Astrocyte (in vitro differentiated cells and primary cell): Measurements from ENCODE around the gene GLIPR1L1. TPM values are rescaled to one million over a fixed set of nuclear protein-coding genes. Genes with fewer than 3 reads are reported as not detected.

ENCODE experiments used
- DNase-seq: peaks from one replicate; pipeline ENCODE4 v3.0.0-alpha.2; 2010; ENCODE audit warnings: low read depth
- FAIRE-seq: peaks from 2 replicates; lab custom pipeline; 2011; peaks lifted over from hg19 to GRCh38; lab: Jason Lieb, UNC
- H2AFZ ChIP-seq: 2 replicates; pipeline ENCODE4 v1.6.0; 2012; ENCODE audit warnings: low read depth, low read length, inconsistent platforms
- H3K27ac ChIP-seq: 2 replicates; pipeline ENCODE4 v1.5.1; 2011; ENCODE audit warnings: low read depth, low read length, inconsistent platforms
- H3K27me3 ChIP-seq: 2 replicates; pipeline ENCODE4 v1.6.0; 2011; ENCODE audit warnings: low read length, inconsistent platforms; ENCODE audit not compliant: insufficient read depth
- H3K36me3 ChIP-seq: 2 replicates; pipeline ENCODE4 v1.5.1; 2011; ENCODE audit warnings: low read length, inconsistent platforms; ENCODE audit not compliant: insufficient read depth
- H3K4me1 ChIP-seq: 2 replicates; pipeline ENCODE4 v1.5.1; 2011; ENCODE audit warnings: low read length, inconsistent platforms; ENCODE audit not compliant: insufficient read depth
- H3K4me2 ChIP-seq: 2 replicates; pipeline ENCODE4 v1.6.0; 2012; ENCODE audit warnings: low read length, inconsistent platforms
- H3K4me3 ChIP-seq: 2 replicates; pipeline ENCODE4 v1.5.1; 2011; ENCODE audit warnings: low read depth, mild to moderate bottlenecking, low read length, inconsistent platforms; ENCODE audit not compliant: insufficient read depth
- H3K79me2 ChIP-seq: 2 replicates; pipeline ENCODE4 v1.6.0; 2012; ENCODE audit warnings: mild to moderate bottlenecking, low read length, inconsistent platforms; ENCODE audit not compliant: insufficient read depth
- H3K9ac ChIP-seq: 2 replicates; pipeline ENCODE4 v1.6.0; 2012; ENCODE audit warnings: mild to moderate bottlenecking, low read length, inconsistent platforms
- H3K9me3 ChIP-seq: 2 replicates; pipeline ENCODE4 v1.5.1; 2012; ENCODE audit warnings: low read depth, mild to moderate bottlenecking, low read length, inconsistent platforms; ENCODE audit not compliant: insufficient read depth
- H4K20me1 ChIP-seq: 2 replicates; pipeline ENCODE4 v1.6.0; 2012; ENCODE audit warnings: low read length, inconsistent platforms; ENCODE audit not compliant: insufficient read depth
- H3K27ac Mint-ChIP-seq: one replicate; pipeline ENCODE4 v1.8.0; 2021; ENCODE audit warnings: mild to moderate bottlenecking, mixed read lengths; ENCODE audit not compliant: unreplicated experiment
- H3K27me3 Mint-ChIP-seq: one replicate; pipeline ENCODE4 v1.8.0; 2021; ENCODE audit warnings: low read depth, mixed read lengths; ENCODE audit not compliant: unreplicated experiment
- H3K36me3 Mint-ChIP-seq: one replicate; pipeline ENCODE4 v1.8.0; 2021; ENCODE audit warnings: low read depth, mixed read lengths; ENCODE audit not compliant: unreplicated experiment
- H3K4me1 Mint-ChIP-seq: one replicate; pipeline ENCODE4 v1.8.0; 2021; ENCODE audit warnings: low read depth, mixed read lengths; ENCODE audit not compliant: unreplicated experiment
- H3K4me3 Mint-ChIP-seq: one replicate; pipeline ENCODE4 v1.8.0; 2021; ENCODE audit warnings: mild to moderate bottlenecking, moderate library complexity, mixed read lengths; ENCODE audit not compliant: unreplicated experiment
- H3K9me3 Mint-ChIP-seq: one replicate; pipeline ENCODE4 v1.8.0; 2021; ENCODE audit warnings: mild to moderate bottlenecking, mixed read lengths; ENCODE audit not compliant: unreplicated experiment
- EZH2 ChIP-seq: IDR thresholded peaks from 2 replicates; pipeline ENCODE4 v1.6.1; 2012; ENCODE audit warnings: mild to moderate bottlenecking, low read length, inconsistent platforms; ENCODE audit not compliant: insufficient read depth
- total RNA-seq: library from RNA; stranded (reverse); gene quantifications from 2 replicates; pipeline ENCODE4 v1.2.1, GENCODE V29; 2021
- TF ChIP-seq, protein P1 (sequence below): IDR thresholded peaks from 2 replicates; pipeline ENCODE4 v1.5.1; 2011; ENCODE audit warnings: low read depth, mild to moderate bottlenecking, inconsistent platforms, low read length, moderate library complexity; ENCODE audit not compliant: insufficient read depth

Gene GLIPR1L1
- total RNA-seq, 1 donor from 2014 or later: not detected

DNA sequence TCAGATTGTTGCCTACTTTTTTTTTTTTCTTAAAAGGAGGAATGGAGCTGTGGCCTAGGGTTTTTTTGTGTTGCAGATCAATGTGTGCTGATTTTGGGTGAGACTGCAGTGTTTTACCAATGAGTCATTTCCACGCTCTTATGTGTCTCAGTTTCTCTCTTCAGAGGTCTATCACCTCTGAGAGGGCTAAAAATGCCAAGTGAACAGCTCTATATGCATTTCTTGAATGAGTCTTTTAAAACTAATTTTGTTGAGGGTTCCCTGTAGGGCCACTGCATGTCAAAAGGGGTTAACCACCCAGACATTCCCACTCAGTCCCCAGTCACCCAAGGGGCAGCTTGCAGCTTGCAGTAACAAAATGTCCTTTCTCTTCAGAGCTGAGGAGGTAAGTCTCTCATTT, 32.2 kb downstream of the GLIPR1L1 start:
- no peak for TF ChIP-seq EZH2
- TF ChIP-seq, protein P1, sequence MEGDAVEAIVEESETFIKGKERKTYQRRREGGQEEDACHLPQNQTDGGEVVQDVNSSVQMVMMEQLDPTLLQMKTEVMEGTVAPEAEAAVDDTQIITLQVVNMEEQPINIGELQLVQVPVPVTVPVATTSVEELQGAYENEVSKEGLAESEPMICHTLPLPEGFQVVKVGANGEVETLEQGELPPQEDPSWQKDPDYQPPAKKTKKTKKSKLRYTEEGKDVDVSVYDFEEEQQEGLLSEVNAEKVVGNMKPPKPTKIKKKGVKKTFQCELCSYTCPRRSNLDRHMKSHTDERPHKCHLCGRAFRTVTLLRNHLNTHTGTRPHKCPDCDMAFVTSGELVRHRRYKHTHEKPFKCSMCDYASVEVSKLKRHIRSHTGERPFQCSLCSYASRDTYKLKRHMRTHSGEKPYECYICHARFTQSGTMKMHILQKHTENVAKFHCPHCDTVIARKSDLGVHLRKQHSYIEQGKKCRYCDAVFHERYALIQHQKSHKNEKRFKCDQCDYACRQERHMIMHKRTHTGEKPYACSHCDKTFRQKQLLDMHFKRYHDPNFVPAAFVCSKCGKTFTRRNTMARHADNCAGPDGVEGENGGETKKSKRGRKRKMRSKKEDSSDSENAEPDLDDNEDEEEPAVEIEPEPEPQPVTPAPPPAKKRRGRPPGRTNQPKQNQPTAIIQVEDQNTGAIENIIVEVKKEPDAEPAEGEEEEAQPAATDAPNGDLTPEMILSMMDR: no peak
- H3K27me3 Mint-ChIP-seq: no peaks in the 10 kb centered on the region
- no peaks in the 10 kb centered on the region for H3K9me3 ChIP-seq
- H3K4me2 ChIP-seq: peak overlapping the region; percentile 45
- H3K36me3 ChIP-seq: no peaks in the 10 kb centered on the region
- DNase-seq (peak; percentile 59), FAIRE-seq (no peak)
- no peaks in the 10 kb centered on the region for H3K79me2 ChIP-seq
- H3K9ac ChIP-seq: no peak overlapping the region
- peak overlapping the region; percentile 63 for H3K27ac Mint-ChIP-seq
- peaks cover 11% of the 10 kb centered on the region for H3K4me1 Mint-ChIP-seq
- H3K4me1 ChIP-seq: peaks cover 10% of the 10 kb centered on the region
- no peaks in the 10 kb centered on the region for H3K36me3 Mint-ChIP-seq
- H2AFZ ChIP-seq: peak overlapping the region; percentile 45
- H3K4me3 ChIP-seq: no peak overlapping the region
- H4K20me1 ChIP-seq: no peaks in the 10 kb centered on the region
- peak overlapping the region; percentile 51 for H3K4me3 Mint-ChIP-seq
- H3K9me3 Mint-ChIP-seq: peaks cover 2% of the 10 kb centered on the region
- H3K27me3 ChIP-seq: no peaks in the 10 kb centered on the region
- no peak overlapping the region for H3K27ac ChIP-seq

DNA sequence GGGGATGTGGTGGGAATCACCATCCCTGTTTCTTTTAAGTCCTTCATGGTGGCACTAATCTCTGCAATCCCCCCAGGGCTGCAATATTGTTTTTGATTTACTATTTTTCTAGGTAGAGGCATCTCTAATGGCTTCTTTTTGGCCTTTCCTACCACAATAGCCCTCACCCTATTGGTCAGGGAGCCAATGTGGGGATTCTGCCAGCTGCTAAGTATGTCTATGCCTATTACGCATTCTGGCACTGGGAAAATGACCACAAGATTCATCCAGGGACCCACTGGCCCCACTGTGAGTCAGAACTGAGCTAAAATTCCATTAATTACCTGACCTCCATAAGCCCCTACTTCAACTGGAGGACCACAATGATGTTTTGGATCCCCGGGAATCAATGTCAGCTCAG, 40.5 kb downstream of the GLIPR1L1 start:
- no peak overlapping the region for H2AFZ ChIP-seq
- H3K9me3 Mint-ChIP-seq: peaks cover 2% of the 10 kb centered on the region
- no peaks in the 10 kb centered on the region for H3K79me2 ChIP-seq
- no peak overlapping the region for H3K4me2 ChIP-seq
- H3K27ac ChIP-seq: no peak overlapping the region
- H3K4me1 ChIP-seq: no peaks in the 10 kb centered on the region
- H3K4me1 Mint-ChIP-seq: peaks cover 1% of the 10 kb centered on the region
- H3K27me3 Mint-ChIP-seq: no peaks in the 10 kb centered on the region
- FAIRE-seq (no peak), DNase-seq (peak; percentile 26)
- H3K36me3 Mint-ChIP-seq: no peaks in the 10 kb centered on the region
- H3K36me3 ChIP-seq: no peaks in the 10 kb centered on the region
- no peaks in the 10 kb centered on the region for H4K20me1 ChIP-seq
- no peaks in the 10 kb centered on the region for H3K9me3 ChIP-seq
- H3K9ac ChIP-seq: no peak overlapping the region
- no peaks in the 10 kb centered on the region for H3K27me3 ChIP-seq
- no peak overlapping the region for H3K4me3 ChIP-seq
- no peak overlapping the region for H3K27ac Mint-ChIP-seq
- no peak for TF ChIP-seq EZH2
- TF ChIP-seq, protein P1: no peak
- H3K4me3 Mint-ChIP-seq: no peak overlapping the region

DNA sequence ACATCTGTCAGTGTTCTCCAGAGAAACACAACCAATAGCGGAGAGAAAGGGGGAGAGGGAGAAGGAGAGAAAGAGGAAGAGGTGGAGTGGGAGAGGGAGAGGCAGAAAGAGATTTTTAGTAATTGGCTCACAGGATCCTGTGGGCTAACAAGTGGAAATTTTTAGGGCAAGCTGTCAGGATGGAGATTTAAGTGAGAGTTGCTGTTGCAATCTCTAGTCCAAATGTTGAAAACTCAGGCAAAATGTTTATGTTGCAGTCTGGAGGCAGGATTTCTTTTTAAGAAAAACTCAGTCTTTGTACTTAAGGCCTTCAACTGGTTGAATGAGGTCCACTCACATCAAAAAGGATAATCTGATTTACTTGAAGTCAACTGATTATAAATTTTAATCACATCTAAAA, 43.9 kb downstream of the GLIPR1L1 start:
- Histone ChIP-seq H3K9me3 (no peaks in the 10 kb centered on the region), H3K36me3 (no peaks in the 10 kb centered on the region), H2AFZ (no peak overlapping the region), H3K27ac (no peak overlapping the region), H3K4me3 (no peak overlapping the region), H3K4me1 (no peaks in the 10 kb centered on the region), H3K27me3 (no peaks in the 10 kb centered on the region), H4K20me1 (no peaks in the 10 kb centered on the region), H3K4me2 (no peak overlapping the region), H3K79me2 (no peaks in the 10 kb centered on the region), H3K9ac (no peak overlapping the region)
- DNase-seq (no peak), FAIRE-seq (no peak)
- H3K4me1 Mint-ChIP-seq: peaks cover 1% of the 10 kb centered on the region
- H3K4me3 Mint-ChIP-seq: no peak overlapping the region
- no peaks in the 10 kb centered on the region for H3K36me3 Mint-ChIP-seq
- no peak overlapping the region for H3K27ac Mint-ChIP-seq
- peaks cover 4% of the 10 kb centered on the region for H3K9me3 Mint-ChIP-seq
- TF ChIP-seq, protein P1: no peak
- TF ChIP-seq EZH2: no peak
- H3K27me3 Mint-ChIP-seq: no peaks in the 10 kb centered on the region
